ENCODE results near the gene AGR2.

AGR2 gene

GRCh38 chr7:16778476-16778875 lies 26.3 kb downstream of the AGR2 start:
- TF ChIP-seq NFIC (IDR thresholded peaks at IDR 0.05) (no peak), FOXM1 (IDR thresholded peaks at IDR 0.05; ENCODE audit: borderline replicate concordance, low read depth) (no peak), REST (IDR thresholded peaks at IDR 0.05; ENCODE audit: low read depth) (no peak), CEBPB (IDR thresholded peaks at IDR 0.05) (no peak), CREB1 (IDR thresholded peaks at IDR 0.05; ENCODE audit: low read depth) (no peak), ZBTB7A (IDR thresholded peaks at IDR 0.05; ENCODE audit: low read depth) (no peak), MAX (IDR thresholded peaks at IDR 0.05) (no peak), EGR1 (IDR thresholded peaks at IDR 0.05) (no peak), TEAD4 (IDR thresholded peaks at IDR 0.05) (no peak)
- TF ChIP-seq, protein P1, sequence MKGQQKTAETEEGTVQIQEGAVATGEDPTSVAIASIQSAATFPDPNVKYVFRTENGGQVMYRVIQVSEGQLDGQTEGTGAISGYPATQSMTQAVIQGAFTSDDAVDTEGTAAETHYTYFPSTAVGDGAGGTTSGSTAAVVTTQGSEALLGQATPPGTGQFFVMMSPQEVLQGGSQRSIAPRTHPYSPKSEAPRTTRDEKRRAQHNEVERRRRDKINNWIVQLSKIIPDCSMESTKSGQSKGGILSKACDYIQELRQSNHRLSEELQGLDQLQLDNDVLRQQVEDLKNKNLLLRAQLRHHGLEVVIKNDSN (IDR thresholded peaks at IDR 0.05) = no peak

DNA sequence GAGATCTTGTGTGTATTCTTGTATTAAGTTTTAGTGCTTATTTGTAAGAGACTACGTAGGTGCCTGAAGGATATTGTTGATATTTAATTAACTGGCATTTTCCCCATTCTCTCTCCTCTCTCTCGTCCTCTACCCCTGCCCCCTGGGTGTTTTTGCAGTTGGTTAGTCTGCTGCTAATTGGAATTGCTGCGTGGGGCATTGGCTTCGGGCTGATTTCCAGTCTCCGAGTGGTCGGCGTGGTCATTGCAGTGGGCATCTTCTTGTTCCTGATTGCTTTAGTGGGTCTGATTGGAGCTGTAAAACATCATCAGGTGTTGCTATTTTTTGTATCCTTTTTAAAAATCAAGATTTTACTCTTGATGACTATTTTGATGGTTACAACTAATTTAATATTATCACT lies 28.7 kb downstream of the AGR2 start:
- no peak for TF ChIP-seq CREB1 (IDR thresholded peaks at IDR 0.05; ENCODE audit: low read depth)

GRCh38 chr7:16774986-16775385 lies 29.8 kb downstream of the AGR2 start:
- TF ChIP-seq NFIC (IDR thresholded peaks at IDR 0.05) (no peak), RAD21 (IDR thresholded peaks at IDR 0.05; ENCODE audit: low read depth) (no peak), CEBPB (IDR thresholded peaks at IDR 0.05) (no peak), ZBTB7A (IDR thresholded peaks at IDR 0.05; ENCODE audit: low read depth) (no peak), REST (IDR thresholded peaks at IDR 0.05; ENCODE audit: low read depth) (no peak), YY1 (IDR thresholded peaks at IDR 0.05; ENCODE audit: low read depth) (no peak), FOXM1 (IDR thresholded peaks at IDR 0.05; ENCODE audit: borderline replicate concordance, low read depth) (no peak), EGR1 (IDR thresholded peaks at IDR 0.05) (no peak), TCF12 (IDR thresholded peaks at IDR 0.05; ENCODE audit: low read depth) (no peak), CREB1 (IDR thresholded peaks at IDR 0.05; ENCODE audit: low read depth) (no peak), TEAD4 (IDR thresholded peaks at IDR 0.05) (no peak)

DNA sequence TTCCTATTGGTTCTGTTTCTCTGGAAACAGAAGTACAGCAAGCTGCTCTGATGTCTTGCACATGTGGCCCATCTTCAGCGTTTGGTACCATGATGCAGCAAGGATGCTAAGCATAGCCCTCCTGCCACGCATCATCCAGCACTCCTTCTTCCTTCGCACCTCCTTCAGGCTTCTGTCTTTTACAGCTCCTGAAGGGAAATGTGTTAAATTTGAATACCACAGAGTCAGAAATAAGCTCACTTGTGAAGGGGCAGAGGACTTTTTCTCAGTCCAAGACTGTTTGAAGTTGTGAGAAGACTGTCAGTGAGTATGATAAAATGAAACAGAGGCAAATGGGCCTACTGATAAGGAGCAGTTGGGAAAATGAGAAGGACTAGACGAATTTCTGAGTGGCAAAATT lies 30.5 kb downstream of the AGR2 start:
- TF ChIP-seq TCF12 (IDR thresholded peaks at IDR 0.05; ENCODE audit: low read depth) = no peak

- TF ChIP-seq RAD21 (IDR thresholded peaks at IDR 0.05; ENCODE audit: low read depth) = no peak
- no peak for TF ChIP-seq TCF12 (IDR thresholded peaks at IDR 0.05; ENCODE audit: low read depth)
- no peak for TF ChIP-seq TAF1 (IDR thresholded peaks at IDR 0.05; ENCODE audit: low read depth)
- TF ChIP-seq TEAD4 (IDR thresholded peaks at IDR 0.05) = no peak
- no peak for TF ChIP-seq YY1 (IDR thresholded peaks at IDR 0.05; ENCODE audit: low read depth)
- no peak for TF ChIP-seq REST (IDR thresholded peaks at IDR 0.05; ENCODE audit: low read depth)
- TF ChIP-seq NFIC (IDR thresholded peaks at IDR 0.05) = no peak
- no peak for TF ChIP-seq CEBPB (IDR thresholded peaks at IDR 0.05)
- no peak for TF ChIP-seq ZBTB7A (IDR thresholded peaks at IDR 0.05; ENCODE audit: low read depth)
- no peak for TF ChIP-seq FOXM1 (IDR thresholded peaks at IDR 0.05; ENCODE audit: borderline replicate concordance, low read depth)
- TF ChIP-seq CREB1 (IDR thresholded peaks at IDR 0.05; ENCODE audit: low read depth) = no peak
- no peak for TF ChIP-seq MAX (IDR thresholded peaks at IDR 0.05)
- no peak for TF ChIP-seq EP300 (IDR thresholded peaks at IDR 0.05; ENCODE audit: borderline replicate concordance)
- no peak for TF ChIP-seq EGR1 (IDR thresholded peaks at IDR 0.05)
- TF ChIP-seq, protein P1 (IDR thresholded peaks at IDR 0.05) = no peak
Measured at GRCh38 chr7:16773884-16774283, 30.9 kb downstream of the AGR2 start.

Measured in Ishikawa (cell line).